Mucosa of descending colon (tissue), 3 donors: ENCODE measurements around the gene LRP5. TPM values are rescaled to one million over a fixed set of nuclear protein-coding genes. Genes with fewer than 3 reads are reported as not detected.

Experiments
- ATAC-seq: fragments of 200-7000 bp; cut with Tn5 transposase; one replicate; pipeline ENCODE4 v1.9.1; 2020; ENCODE audit warnings: mild to moderate bottlenecking, moderate library complexity
- DNase-seq, 3 donors: peaks; one replicate each; pipeline ENCODE4 v3.0.0-alpha.2; 2020
- H3K36me3 ChIP-seq: fragments of 200-600 bp; one replicate; pipeline ENCODE4 v1.8.0; 2021; ENCODE audit warnings: low read depth, mild to moderate bottlenecking
- H3K4me1 ChIP-seq: fragments of 200-600 bp; one replicate; pipeline ENCODE4 v1.8.0; 2021; ENCODE audit warnings: low read depth, mild to moderate bottlenecking
- H3K4me3 ChIP-seq: fragments of 200-600 bp; one replicate; pipeline ENCODE4 v1.8.0; 2021; ENCODE audit warnings: mild to moderate bottlenecking
- H3K9me3 ChIP-seq: fragments of 200-600 bp; one replicate; pipeline ENCODE4 v1.8.0; 2021; ENCODE audit warnings: mild to moderate bottlenecking
- CTCF ChIP-seq: fragments of 200-600 bp; IDR thresholded peaks from one replicate; pipeline ENCODE4 v1.8.0; 2022; ENCODE audit warnings: antibody characterized with exemption, mild to moderate bottlenecking
- intact Hi-C, 2 donors: fragments of 100-400 bp; cut with DNase I in 1 of 2; cut with micrococcal nuclease in 1 of 2; formaldehyde crosslinking; loops; one replicate each; pipeline versions ENCODE4 v1.11.0 to v1.11.1; 2022; cut with DNase I, micrococcal nuclease
- total RNA-seq, 3 donors: library from RNA; stranded (reverse); fragmentation: NEBNext Ultra II Directional in 2 of 3; extraction: Animal tissue kit (Norgen Biotek cat#: 25700) in 2 of 3; gene quantifications; one replicate each; pipeline versions ENCODE4 v1.2.1 to v1.2.4, GENCODE V29; 2021 to 2023
- donor health status: DM: no; HTN: no; CAD: no; lungs with moderate emphysema.
- donor health status: DM: no; HTN: no; CAD: no.
- donor health status: DM: no; HTN: yes; CAD: no.

Gene LRP5
- total RNA-seq, 3 donors from 2014 or later = 83.7 to 113 (median 103) TPM

GRCh38 chr11:68295940-68296339 lies 16.5 kb upstream of the LRP5 start:
- ATAC-seq (no peak), DNase-seq (no peak)
- H3K4me3 ChIP-seq = no peak overlapping the region
- intact Hi-C loops = loop anchor here in 1 of 2 donors (5.0 kb wide), 1 partner anchor 39 kb away; no protein-coding TSS in a partner anchor
- no peaks in the 10 kb centered on the region for H3K9me3 ChIP-seq
- no peaks in the 10 kb centered on the region for H3K36me3 ChIP-seq
- H3K4me1 ChIP-seq = peaks cover 30% of the 10 kb centered on the region
- TF ChIP-seq CTCF = no peak

GRCh38 chr11:68296344-68297051 lies 15.9 kb upstream of the LRP5 start:
- Histone ChIP-seq H3K4me3 (no peak overlapping the region), H3K36me3 (no peaks in the 10 kb centered on the region), H3K4me1 (peaks cover 30% of the 10 kb centered on the region), H3K9me3 (no peaks in the 10 kb centered on the region)
- ATAC-seq (peak; percentile 65), DNase-seq (peak in 2 of 3 donors; percentile 58 to 79)
- no peak for TF ChIP-seq CTCF
- intact Hi-C loops = loop anchor here (1.0 to 5.0 kb wide), 2 partner anchors 39 kb away; no protein-coding TSS in a partner anchor

- H3K4me3 ChIP-seq = no peak overlapping the region
- H3K36me3 ChIP-seq = no peaks in the 10 kb centered on the region
- H3K4me1 ChIP-seq = peaks cover 32% of the 10 kb centered on the region
- no peaks in the 10 kb centered on the region for H3K9me3 ChIP-seq
- ATAC-seq = no peak
- intact Hi-C loops = loop anchor here (1.0 to 5.0 kb wide), 2 partner anchors 40 kb away; no protein-coding TSS in a partner anchor
- no peak for TF ChIP-seq CTCF
- DNase-seq = no peak
These were observed 15.4 kb upstream of the LRP5 start for GRCh38 chr11:68297052-68297378.

GRCh38 chr11:68297494-68297811 lies 14.9 kb upstream of the LRP5 start:
- intact Hi-C loops = loop anchor here (1.0 to 5.0 kb wide), 2 partner anchors 40 kb away; no protein-coding TSS in a partner anchor
- peaks cover 36% of the 10 kb centered on the region for H3K4me1 ChIP-seq
- ATAC-seq (no peak), DNase-seq (no peak)
- TF ChIP-seq CTCF = no peak
- H3K4me3 ChIP-seq = no peak overlapping the region
- H3K36me3 ChIP-seq = no peaks in the 10 kb centered on the region
- H3K9me3 ChIP-seq = no peaks in the 10 kb centered on the region

- ATAC-seq = peak; percentile 83
- H3K9me3 ChIP-seq = no peaks in the 10 kb centered on the region
- TF ChIP-seq CTCF = peak; percentile 98
- no peaks in the 10 kb centered on the region for H3K36me3 ChIP-seq
- H3K4me3 ChIP-seq = no peak overlapping the region
- intact Hi-C loops = loop anchor here (1.0 to 5.0 kb wide), 2 partner anchors 41 kb away; no protein-coding TSS in a partner anchor
- peaks cover 41% of the 10 kb centered on the region for H3K4me1 ChIP-seq
- DNase-seq = peak; percentile 90 to 93 (median 90)
These were observed 14.4 kb upstream of the LRP5 start for GRCh38 chr11:68297812-68298658.
